Suprapubic skin (tissue), 4 donors: ENCODE results near the gene IL4R.

Experiments used
- CTCF ChIP-seq, 2 donors: fragments of 200-600 bp in 1 of 2; fragments of 450-650 bp in 1 of 2; sonication (generic) in 1 of 2; IDR thresholded peaks; one replicate each; pipeline ENCODE4 v1.5.1; 2016 to 2019; ENCODE audit warnings: antibody characterized with exemption in 2 of 2, mild to moderate bottlenecking in 1 of 2, moderate library complexity in 1 of 2
- POLR2A ChIP-seq, 2 donors: fragments of 450-650 bp; IDR thresholded peaks; one replicate each; pipeline ENCODE4 v1.6.1; 2017; ENCODE audit warnings: antibody characterized with exemption in 2 of 2, mild to moderate bottlenecking in 2 of 2, moderate library complexity in 2 of 2
- POLR2AphosphoS5 ChIP-seq, 3 donors: sonication (generic); formaldehyde crosslinking; IDR thresholded peaks; one replicate each; pipeline ENCODE4 v1.6.1; 2017; ENCODE audit warnings: antibody characterized with exemption in 3 of 3

GRCh38 chr16:27286451-27286850, 27.3 kb upstream of the IL4R start:
- TF ChIP-seq CTCF (IDR thresholded peaks at IDR 0.05) = no peak
- no peak for TF ChIP-seq POLR2AphosphoS5 (IDR thresholded peaks at IDR 0.05)
- TF ChIP-seq POLR2A (IDR thresholded peaks at IDR 0.05) = no peak
